Smooth muscle cell (in vitro differentiated cells): ENCODE data around the gene PPFIA3. TPM values are rescaled to one million over a fixed set of nuclear protein-coding genes. Genes with fewer than 3 reads are reported as not detected.
A peak's percentile ranks its signal among the peaks of the same experiment; 100 is the strongest.

Experiments used
- DNase-seq: peaks from one replicate; lab custom pipeline; 2025; ENCODE audit not compliant: unreplicated experiment; lab: John Stamatoyannopoulos, UW
- H2AFZ ChIP-seq: fragments of 200-600 bp; sonication (generic); 2 replicates; pipeline ENCODE4 v1.6.0; 2016; ENCODE audit warnings: antibody characterized with exemption, low read depth, mild to moderate bottlenecking
- H3F3A ChIP-seq: fragments of 200-600 bp; sonication (generic); 2 replicates; pipeline ENCODE4 v1.6.0; 2017; ENCODE audit warnings: antibody characterized with exemption, low read depth
- H3K27ac ChIP-seq: fragments of 200-600 bp; sonication (generic); 2 replicates; pipeline ENCODE4 v1.5.1; 2016; ENCODE audit warnings: low read depth, mild to moderate bottlenecking
- H3K27me3 ChIP-seq: fragments of 200-600 bp; sonication (generic); 2 replicates; pipeline ENCODE4 v1.6.1; 2016; ENCODE audit warnings: low read depth, mild to moderate bottlenecking
- H3K36me3 ChIP-seq: fragments of 200-600 bp; sonication (generic); 2 replicates; pipeline ENCODE4 v1.5.1; 2016; ENCODE audit warnings: low read depth
- H3K4me1 ChIP-seq: fragments of 200-600 bp; sonication (generic); 2 replicates; pipeline ENCODE4 v1.5.1; 2016; ENCODE audit warnings: low read depth
- H3K4me2 ChIP-seq: fragments of 200-600 bp; sonication (generic); 2 replicates; pipeline ENCODE4 v1.6.0; 2016; ENCODE audit warnings: mild to moderate bottlenecking
- H3K4me3 ChIP-seq: fragments of 200-600 bp; sonication (generic); 2 replicates; pipeline ENCODE4 v1.5.1; 2016; ENCODE audit warnings: mild to moderate bottlenecking
- H3K79me2 ChIP-seq: fragments of 200-600 bp; sonication (generic); 2 replicates; pipeline ENCODE4 v1.6.0; 2016; ENCODE audit warnings: low read depth, mild to moderate bottlenecking
- H3K9ac ChIP-seq: fragments of 200-600 bp; sonication (generic); 2 replicates; pipeline ENCODE4 v1.6.0; 2016; ENCODE audit warnings: low read depth
- H3K9me3 ChIP-seq: fragments of 200-600 bp; sonication (generic); replicated peaks from 2 replicates; pipeline ENCODE4 v1.5.1; 2016; ENCODE audit warnings: low read depth
- H4K20me1 ChIP-seq: fragments of 200-600 bp; sonication (generic); 2 replicates; pipeline ENCODE4 v1.6.0; 2016; ENCODE audit warnings: low read depth
- CTCF ChIP-seq: fragments of 200-600 bp; sonication (generic); IDR thresholded peaks from 2 replicates; pipeline ENCODE4 v1.5.1; 2017; ENCODE audit warnings: borderline replicate concordance, mild to moderate bottlenecking, antibody characterized with exemption; ENCODE audit not compliant: insufficient read depth, poor library complexity, severe bottlenecking
- WGBS: methylation state at CpG from one replicate; pipeline ENCODE4 v1.1.7; 2016; ENCODE audit warnings: low lambda C conversion rate; 5-methylcytosine and 5-hydroxymethylcytosine counted together
- polyA plus RNA-seq: library from polyadenylated mRNA; unstranded; fragments of >200 nt; fragmentation: Nextera tagmentation; extraction: Ambion mirVana; gene quantifications from 2 replicates; pipeline ENCODE4 v1.2.1, GENCODE V29; 2016
- total RNA-seq: library from RNA; depleted of rRNA; stranded (reverse); fragments of >200 nt; gene quantifications from 2 replicates; pipeline ENCODE4 v1.2.3, GENCODE V29; 2014

PPFIA3 gene
- total RNA-seq (3.2 and 10.9 TPM in 2 replicates), polyA plus RNA-seq (16.3 and 20.3 TPM in 2 replicates)

- Histone ChIP-seq H3K9me3 (no peaks in the 10 kb centered on the region), H3K27ac (peak within 1 kb of the TSS; percentile 79), H4K20me1 (no peaks in the 10 kb centered on the region), H3K79me2 (no peaks in the 10 kb centered on the region), H3F3A (peaks cover 10% of the 10 kb centered on the region), H3K27me3 (no peaks in the 10 kb centered on the region), H3K9ac (peak within 1 kb of the TSS; percentile 59), H3K36me3 (no peaks in the 10 kb centered on the region), H3K4me3 (peak within 1 kb of the TSS; percentile 61), H3K4me2 (peak within 1 kb of the TSS; percentile 91), H3K4me1 (peaks cover 7% of the 10 kb centered on the region), H2AFZ (peak within 1 kb of the TSS; percentile 12)
- TF ChIP-seq CTCF, result no peak
- WGBS, result 2% methylated on average over 43 of the region's 90 CpGs
- DNase-seq, result peak; percentile 54
Measured at GRCh38 chr19:49119411-49120324, at the start of gene PPFIA3. Gene PPFIA3, plus strand, starts transcription at chr19:49119544. Its CDS starts 8,330 bp downstream, at chr19:49127874.

- Histone ChIP-seq H3F3A (no peaks in the 10 kb centered on the region), H3K4me3 (no peak overlapping the region), H3K4me1 (peaks cover 4% of the 10 kb centered on the region), H3K27me3 (peaks cover 29% of the 10 kb centered on the region), H3K4me2 (no peak overlapping the region), H3K9me3 (no peaks in the 10 kb centered on the region), H3K27ac (no peak overlapping the region), H3K36me3 (no peaks in the 10 kb centered on the region), H2AFZ (no peak overlapping the region), H3K79me2 (no peaks in the 10 kb centered on the region), H3K9ac (no peak overlapping the region), H4K20me1 (no peaks in the 10 kb centered on the region)
- TF ChIP-seq CTCF, result no peak
- 96% methylated on average over 21 of the region's 21 CpGs for WGBS
- DNase-seq, result no peak
Measured at GRCh38 chr19:49070416-49070815, 48.9 kb upstream of the PPFIA3 start.

- no peak overlapping the region for H3K27ac ChIP-seq
- no peak overlapping the region for H2AFZ ChIP-seq
- H3K79me2 ChIP-seq, result no peaks in the 10 kb centered on the region
- WGBS, result 14% methylated on average over 77 of the region's 93 CpGs
- H3K9me3 ChIP-seq, result no peaks in the 10 kb centered on the region
- peak overlapping the region; percentile 74 for H3K4me2 ChIP-seq
- no peaks in the 10 kb centered on the region for H4K20me1 ChIP-seq
- H3K4me3 ChIP-seq, result no peak overlapping the region
- H3K4me1 ChIP-seq, result no peaks in the 10 kb centered on the region
- TF ChIP-seq CTCF, result no peak
- H3K9ac ChIP-seq, result no peak overlapping the region
- H3F3A ChIP-seq, result no peaks in the 10 kb centered on the region
- H3K27me3 ChIP-seq, result peaks cover 29% of the 10 kb centered on the region
- no peak for DNase-seq
- no peaks in the 10 kb centered on the region for H3K36me3 ChIP-seq
Measured at GRCh38 chr19:49071860-49072547, 47.3 kb upstream of the PPFIA3 start.
